SKM-1 treated with dmso at 0.1 percent for 144 hours (cell line): ENCODE measurements around the gene CHCT1.

Source experiments
- DNase-seq: peaks from one replicate; lab custom pipeline; 2025; ENCODE audit not compliant: unreplicated experiment; lab: John Stamatoyannopoulos, UW

The CHCT1 gene

GRCh38 chr17:60439501-60439900 lies 17.2 kb downstream of the CHCT1 start:
- peak; percentile 4 for DNase-seq

GRCh38 chr17:60442271-60443173 lies 20.2 kb downstream of the CHCT1 start:
- DNase-seq, result no peak

DNA sequence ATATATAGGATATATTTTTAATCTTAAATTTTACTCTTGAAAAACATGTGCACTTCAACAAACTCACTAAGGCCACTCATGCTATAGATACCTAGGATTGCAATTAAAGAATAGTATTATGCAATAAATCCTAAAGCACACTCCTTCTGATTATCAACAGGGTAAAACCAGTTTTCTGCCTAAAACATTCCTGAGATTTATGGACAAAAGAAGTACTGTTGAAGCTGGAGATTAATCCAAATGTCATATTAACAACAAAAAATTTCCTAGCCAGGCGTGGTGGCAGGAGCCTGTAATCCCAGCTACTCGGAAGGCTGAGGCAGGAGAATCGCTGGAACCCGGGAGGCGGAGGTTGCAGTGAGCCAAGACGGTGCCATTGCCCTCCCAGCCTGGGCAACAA lies 21.4 kb downstream of the CHCT1 start:
- no peak for DNase-seq

DNA sequence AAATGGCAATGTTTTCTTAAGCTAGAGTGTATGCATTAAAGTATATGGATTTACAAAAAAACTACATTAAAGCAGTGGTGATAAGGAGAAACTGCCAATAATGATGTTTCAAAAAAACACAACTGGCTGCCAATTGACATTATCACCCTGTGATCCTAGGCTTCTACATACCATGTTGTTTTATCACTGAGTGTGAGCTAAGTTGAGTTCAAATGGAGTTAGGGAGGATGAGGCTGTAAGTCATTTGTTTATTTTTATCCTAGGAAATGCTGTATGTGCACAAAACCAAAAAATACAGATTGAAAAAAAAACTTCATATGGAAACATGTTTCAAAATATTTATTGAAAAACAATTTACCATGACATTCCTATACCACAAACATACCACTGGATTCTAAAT lies 22.9 kb downstream of the CHCT1 start:
- DNase-seq, result no peak

GRCh38 chr17:60447375-60447774 lies 25.1 kb downstream of the CHCT1 start:
- no peak for DNase-seq

DNA sequence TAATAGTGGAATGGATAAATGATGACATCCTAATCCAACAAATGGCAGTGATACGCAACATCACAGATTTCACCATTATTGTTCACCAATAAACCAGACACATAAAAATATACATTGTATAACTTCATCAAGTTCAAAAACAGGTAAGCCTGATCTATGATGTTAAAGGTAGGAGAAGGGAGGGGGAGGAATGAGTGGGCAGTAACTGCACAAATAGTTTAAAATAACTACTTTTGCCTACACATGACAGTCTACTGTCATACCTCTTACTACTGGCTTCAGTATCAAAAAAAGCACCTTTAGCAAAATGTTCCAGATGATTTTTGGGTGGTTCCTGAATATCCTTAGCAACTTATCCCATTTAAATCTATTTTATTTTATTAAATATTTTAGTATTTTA lies 28.8 kb downstream of the CHCT1 start:
- no peak for DNase-seq

DNA sequence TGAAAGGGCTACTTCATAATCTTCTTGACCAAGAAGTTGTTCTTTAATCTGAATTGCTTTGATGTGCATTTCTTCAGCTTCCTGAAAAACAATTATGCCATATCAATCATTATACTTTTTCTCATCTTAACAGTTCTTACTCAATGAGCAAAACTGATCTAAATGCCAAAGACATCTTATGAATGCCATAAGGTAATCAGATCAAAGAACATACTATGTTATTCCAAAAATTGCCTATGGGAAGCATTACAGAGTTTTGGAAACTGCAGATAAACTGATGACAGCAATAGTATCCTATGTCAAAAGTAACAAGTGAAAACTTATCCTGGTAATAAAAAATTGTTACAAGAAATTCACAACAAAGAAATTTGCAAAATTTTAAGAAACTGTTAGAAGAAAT lies 29.7 kb downstream of the CHCT1 start:
- DNase-seq, result no peak

- DNase-seq, result no peak
These were observed 33.1 kb downstream of the CHCT1 start for GRCh38 chr17:60455378-60455777.

GRCh38 chr17:60457148-60457547 lies 34.9 kb downstream of the CHCT1 start:
- DNase-seq, result no peak

DNA sequence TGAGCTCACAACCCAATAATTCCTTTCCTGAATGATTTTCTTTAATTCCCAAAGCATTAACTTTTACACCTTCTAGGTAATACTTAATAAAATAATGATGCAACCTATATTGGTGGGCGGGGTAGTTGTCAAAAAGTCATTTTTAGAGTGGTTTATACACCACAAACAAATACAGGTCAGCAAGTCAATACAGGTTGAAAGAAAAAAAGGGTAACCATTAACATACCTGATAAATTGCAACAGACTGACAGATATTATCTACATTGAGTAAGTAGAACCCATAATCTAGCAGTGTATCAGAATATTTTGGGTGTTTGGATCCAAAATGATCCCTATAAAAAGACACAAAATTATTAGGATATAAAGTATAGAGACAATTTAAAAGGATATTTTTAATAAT lies 39.3 kb downstream of the CHCT1 start:
- DNase-seq, result no peak

- DNase-seq, result no peak
These were observed 41.0 kb downstream of the CHCT1 start for GRCh38 chr17:60463157-60463835.

GRCh38 chr17:60464343-60464742 lies 42.1 kb downstream of the CHCT1 start:
- DNase-seq, result no peak

DNA sequence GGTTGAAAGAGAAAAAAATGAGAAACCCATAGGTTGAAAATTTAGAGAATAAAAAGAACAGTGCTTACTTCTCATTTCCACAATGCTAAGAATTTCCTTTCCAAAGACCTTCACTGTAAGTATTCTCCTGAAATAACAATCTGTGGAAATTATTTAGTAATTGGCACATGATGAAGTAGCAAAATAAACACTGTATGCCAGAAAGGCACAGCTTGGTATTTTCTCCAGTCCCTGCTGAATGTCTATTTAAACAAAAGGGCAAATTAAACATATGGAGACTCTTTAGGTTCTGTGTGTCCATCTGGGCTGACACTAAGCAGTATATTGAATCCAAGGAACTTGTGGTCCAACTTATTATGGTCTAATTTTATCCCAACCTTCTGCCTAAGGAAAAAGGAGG lies 46.1 kb downstream of the CHCT1 start:
- no peak for DNase-seq

GRCh38 chr17:60471451-60471850 lies 49.2 kb downstream of the CHCT1 start:
- DNase-seq, result no peak

DNA sequence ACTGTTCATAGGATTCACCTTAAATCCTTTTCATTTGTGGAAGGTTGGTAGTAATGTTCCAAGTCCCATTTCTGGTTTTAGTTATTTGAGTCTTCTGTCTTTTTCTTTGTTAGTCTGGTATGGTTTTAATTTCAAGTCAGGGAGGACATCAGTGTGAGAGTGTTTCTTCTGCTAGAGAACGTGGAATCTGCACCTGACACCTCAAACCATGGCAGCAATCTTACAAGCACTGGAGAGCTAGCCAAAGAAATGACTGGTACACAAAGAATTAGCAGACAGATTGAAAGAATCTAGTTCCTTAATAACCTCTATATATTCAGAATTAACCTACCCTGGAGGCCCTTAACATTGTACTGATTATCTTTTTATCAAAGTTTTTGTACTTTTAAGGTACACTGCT lies 50.2 kb downstream of the CHCT1 start:
- no peak for DNase-seq

GRCh38 chr17:60473788-60474187 lies 51.5 kb downstream of the CHCT1 start:
- DNase-seq, result no peak
